HCT116 (cell line): ENCODE data around the gene EML2. TPM values are rescaled to one million over a fixed set of nuclear protein-coding genes. Genes with fewer than 3 reads are reported as not detected.
A peak's percentile ranks its signal among the peaks of the same experiment; 100 is the strongest.

Experiments used
- ATAC-seq: fragments of 200-7000 bp; cut with Tn5 transposase; 2 replicates; pipeline ENCODE4 v1.9.1; 2020; ENCODE audit warnings: mild to moderate bottlenecking, moderate library complexity
- BruUV-seq: library from RNA; stranded (reverse); fragments of 400-500 nt; replicated peaks from 2 replicates; lab custom pipeline; 2021; lab: Mats Ljungman, UMichigan
- CTCF ChIA-PET: fragments of 300-600 bp; sonication (Branson Sonifier 250); formaldehyde crosslinking; loops from one replicate; lab custom pipeline; 2021; ENCODE audit warnings: antibody characterized with exemption; lab: Charles Lee
- POLR2A ChIA-PET: fragments of 300-600, 350-600 bp; sonication (Branson Sonifier 250); formaldehyde crosslinking; loops from one replicate; lab custom pipeline; 2021; ENCODE audit warnings: antibody characterized with exemption; lab: Charles Lee
- RAD21 ChIA-PET, 2 experiments: fragments of 300-600 bp; sonication (Branson Sonifier 250); formaldehyde crosslinking; loops; one replicate each; lab custom pipeline; 2023; ENCODE audit warnings: low total read pairs in 2 of 2; ENCODE audit not compliant: uncharacterized antibody in 2 of 2, unreplicated experiment in 2 of 2, low non-redundant PET in 1 of 2; lab: Charles Lee
- DNase-seq: peaks from one replicate; pipeline ENCODE4 v3.0.0-alpha.2; 2010; ENCODE audit warnings: low read depth, low spot score
- H2AFZ ChIP-seq: fragments of 200-600 bp; shearing (Covaris generic), sonication (generic); 2 replicates; pipeline ENCODE4 v1.6.1; 2017; ENCODE audit warnings: low read depth, mixed run types, mixed read lengths, antibody characterized with exemption, low read length; ENCODE audit not compliant: poor library complexity, severe bottlenecking
- H3K27ac ChIP-seq: 2 replicates; pipeline ENCODE4 v1.5.1; 2012; ENCODE audit warnings: low read depth, low read length
- H3K27me3 ChIP-seq: fragments of 200-600 bp; sonication (generic); 2 replicates; pipeline ENCODE4 v1.6.1; 2016; ENCODE audit warnings: mixed run types, low read length, mixed read lengths; ENCODE audit not compliant: insufficient read depth
- H3K36me3 ChIP-seq, 2 experiments: fragments of 200-500 bp in 1 of 2; fragments of 200-600 bp in 1 of 2; sonication (Bioruptor generic) in 1 of 2; sonication (generic) in 1 of 2; 2 replicates each; pipeline versions ENCODE4 v1.5.1 to v1.6.1; 2014 to 2016; ENCODE audit warnings: low read length in 2 of 2, inconsistent platforms in 1 of 2, mixed read lengths in 1 of 2, mixed run types in 1 of 2; ENCODE audit not compliant: insufficient read depth in 2 of 2, control insufficient read depth in 1 of 2
- H3K4me1 ChIP-seq, 2 experiments: fragments of 200-600 bp in 1 of 2; sonication (generic) in 1 of 2; 2 replicates each; pipeline versions ENCODE4 v1.5.1 to v1.6.1; 2012 to 2017; ENCODE audit warnings: low read length in 2 of 2, inconsistent platforms in 1 of 2, mild to moderate bottlenecking in 1 of 2, mixed read lengths in 1 of 2, mixed run types in 1 of 2, moderate library complexity in 1 of 2; ENCODE audit not compliant: insufficient read depth in 2 of 2, control insufficient read depth in 1 of 2
- H3K4me2 ChIP-seq: fragments of 200-600 bp; sonication (generic); 2 replicates; pipeline ENCODE4 v1.6.1; 2017; ENCODE audit warnings: mixed run types, low read length, mixed read lengths
- H3K4me3 ChIP-seq, 2 experiments: fragments of 200-600 bp in 1 of 2; sonication (generic) in 1 of 2; replicated peaks in 1 of 2; 2 replicates each; pipeline ENCODE4 v1.5.1; 2011 to 2016; ENCODE audit warnings: low read length in 2 of 2, control low read depth in 1 of 2, low read depth in 1 of 2, mild to moderate bottlenecking in 1 of 2, mixed read lengths in 1 of 2, mixed run types in 1 of 2
- H3K79me2 ChIP-seq: fragments of 200-600 bp; sonication (generic); 2 replicates; pipeline ENCODE4 v1.6.1; 2017; ENCODE audit warnings: mild to moderate bottlenecking, mixed run types, low read length, moderate library complexity, mixed read lengths; ENCODE audit not compliant: insufficient read depth
- H3K9ac ChIP-seq: fragments of 200-600 bp; sonication (generic); 2 replicates; pipeline ENCODE4 v1.6.1; 2016; ENCODE audit warnings: low read length, mixed read lengths
- H3K9me2 ChIP-seq: fragments of 200-600 bp; sonication (generic), shearing (Covaris generic); 2 replicates; pipeline ENCODE4 v1.6.1; 2017; ENCODE audit warnings: mixed run types, mild to moderate bottlenecking, moderate library complexity; ENCODE audit not compliant: insufficient read depth
- H3K9me3 ChIP-seq, 2 experiments: fragments of 200-500 bp in 1 of 2; fragments of 200-600 bp in 1 of 2; sonication (Bioruptor generic) in 1 of 2; sonication (generic) in 1 of 2; 2 replicates each; pipeline ENCODE4 v1.6.1; 2014 to 2017; ENCODE audit warnings: low read length in 2 of 2, mixed read lengths in 2 of 2, inconsistent platforms in 1 of 2, low read depth in 1 of 2, mild to moderate bottlenecking in 1 of 2, mixed run types in 1 of 2, moderate library complexity in 1 of 2; ENCODE audit not compliant: control insufficient read depth in 1 of 2, insufficient read depth in 1 of 2
- H4K20me1 ChIP-seq: fragments of 200-600 bp; sonication (generic), shearing (Covaris generic); 2 replicates; pipeline ENCODE4 v1.6.1; 2017; ENCODE audit warnings: mixed run types, mild to moderate bottlenecking, moderate library complexity; ENCODE audit not compliant: insufficient read depth
- CBX3 ChIP-seq: IDR thresholded peaks from 2 replicates; pipeline ENCODE4 v1.6.1; 2012; ENCODE audit warnings: low read depth
- MAX ChIP-seq: IDR thresholded peaks from 2 replicates; pipeline ENCODE4 v1.6.1; 2012
- POLR2AphosphoS5 ChIP-seq: IDR thresholded peaks from 2 replicates; pipeline ENCODE4 v1.6.1; 2011; ENCODE audit warnings: mild to moderate bottlenecking, low read depth, low read length, moderate library complexity
- SP1 ChIP-seq: IDR thresholded peaks from 2 replicates; pipeline ENCODE4 v1.6.1; 2012; ENCODE audit warnings: low read depth
- TCF7L2 ChIP-seq: IDR thresholded peaks from 2 replicates; pipeline ENCODE4 v1.7.0; 2011; ENCODE audit warnings: borderline replicate concordance, inconsistent platforms; ENCODE audit not compliant: insufficient read depth, insufficient read length; ENCODE audit errors: extremely low read depth
- ZBTB33 ChIP-seq: IDR thresholded peaks from 2 replicates; pipeline ENCODE4 v1.6.1; 2011; ENCODE audit warnings: mild to moderate bottlenecking, low read length, moderate library complexity; ENCODE audit not compliant: insufficient replicate concordance; ENCODE audit errors: extremely low read depth
- ZFX ChIP-seq: fragments of 450-650 bp; IDR thresholded peaks from 2 replicates; pipeline ENCODE4 v1.6.1; 2017
- ZNF274 ChIP-seq: fragments of 200-500 bp; sonication (Bioruptor generic); IDR thresholded peaks from 2 replicates; pipeline ENCODE4 v1.6.1; 2014; ENCODE audit warnings: mild to moderate bottlenecking, low read depth, low read length, inconsistent platforms
- intact Hi-C: fragments of 100-400 bp; cut with micrococcal nuclease; formaldehyde crosslinking; loops from 2 replicates; pipeline ENCODE4 v1.10.0; 2022
- total RNA-seq: library from RNA; stranded (reverse); gene quantifications from one replicate; pipeline ENCODE4 v1.2.1, GENCODE V29; 2021; ENCODE audit not compliant: unreplicated experiment

Gene EML2
- total RNA-seq, 1 experiment from 2014 or later = 131 TPM

- H3K36me3 ChIP-seq = no peaks in the 10 kb centered on the region
- intact Hi-C loops = no loop called here
- H3K4me1 ChIP-seq = peaks cover 14 to 43% of the 10 kb centered on the region in 2 experiments
- ChIA-PET CTCF (interaction anchor here (0.5 to 2.2 kb wide), 10 partner anchors 23 to 434 kb away, joined by 3 to 9 read pairs (median 6); partner anchors contain the start of genes GIPR and SIX5), RAD21 (interaction anchor here (0.6 to 1.1 kb wide), 5 partner anchors 22 to 168 kb away, joined by 3 to 8 read pairs (median 4); partner anchors contain the start of gene GIPR (in 1 of the 2))
- H3K79me2 ChIP-seq = no peaks in the 10 kb centered on the region
- H3K9me2 ChIP-seq = no peaks in the 10 kb centered on the region
- H2AFZ ChIP-seq = peak overlapping the region; percentile 85
- DNase-seq = peak; percentile 88
- no TSS peak for BruUV-seq
- peak overlapping the region; percentile 38 to 57 for H3K4me3 ChIP-seq
- peak; percentile 72 for ATAC-seq
- TF ChIP-seq CBX3 (0 out of 2 replicates have a peak, but pooled peaks have one; percentile 29), SP1 (peak; percentile 86), MAX (peak; percentile 62; the same call in 1 of the 2 replicates), ZFX (no peak), POLR2AphosphoS5 (peak; percentile 22; the same call in 1 of the 2 replicates)
- TF ChIP-seq, all 23 proteins: peak for 4
- Histone ChIP-seq H3K27me3 (no peaks in the 10 kb centered on the region), H3K9ac (peak overlapping the region; percentile 38), H3K9me3 (no peaks in the 10 kb centered on the region), H4K20me1 (no peaks in the 10 kb centered on the region), H3K27ac (peak overlapping the region; percentile 40), H3K4me2 (peak overlapping the region; percentile 85)
- POLR2A ChIA-PET = interaction anchor here (0.8 to 1.3 kb wide), 11 partner anchors 15 to 178 kb away, joined by 3 to 5 read pairs (median 3); partner anchors contain the start of genes FOSB, QPCTL and SNRPD2
Observed at GRCh38 chr19:45645631-45646344, 6.6 kb upstream of the EML2 start.

GRCh38 chr19:45645068-45645630 is 6.0 kb upstream of the EML2 start:
- H2AFZ ChIP-seq = peak overlapping the region; percentile 85
- no peaks in the 10 kb centered on the region for H3K9me3 ChIP-seq

More at GRCh38 chr19:45645068-45645630, 6.0 kb upstream of the EML2 start:
- no peak overlapping the region; the same call in 1 of the 2 replicates for H3K27ac ChIP-seq
- BruUV-seq = no TSS peak
- H3K4me2 ChIP-seq = peak overlapping the region; percentile 85
- no peak overlapping the region for H3K9ac ChIP-seq
- no peaks in the 10 kb centered on the region for H3K9me2 ChIP-seq
- H3K4me1 ChIP-seq = peaks cover 20 to 49% of the 10 kb centered on the region in 2 experiments
- intact Hi-C loops = no loop called here
- peak overlapping the region in 1 of 2 experiments; percentile 57; a peak in 2 of 4 replicates for H3K4me3 ChIP-seq
- H3K27me3 ChIP-seq = no peaks in the 10 kb centered on the region
- ATAC-seq = no peak
- no peaks in the 10 kb centered on the region for H3K79me2 ChIP-seq
- CTCF ChIA-PET = interaction anchor here (0.6 to 2.2 kb wide), 9 partner anchors 18 to 166 kb away, joined by 4 to 9 read pairs (median 6); partner anchors contain the start of gene GIPR
- TF ChIP-seq ZBTB33 = no peak
- no peak for TF ChIP-seq TCF7L2
- TF ChIP-seq ZNF274 = no peak
- H4K20me1 ChIP-seq = no peaks in the 10 kb centered on the region
- RAD21 ChIA-PET = interaction anchor here (0.6 to 1.1 kb wide), 3 partner anchors 23 to 168 kb away, joined by 3 to 8 read pairs (median 4); partner anchors contain the start of gene GIPR (in 1 of the 2)
- POLR2A ChIA-PET = interaction anchor here (0.8 to 1.3 kb wide), 11 partner anchors 15 to 178 kb away, joined by 3 to 5 read pairs (median 3); partner anchors contain the start of genes FOSB, QPCTL and SNRPD2
- H3K36me3 ChIP-seq = no peaks in the 10 kb centered on the region
- DNase-seq = no peak
